CD14-positive monocyte (primary cell): ENCODE measurements around the gene PNRC1. TPM values are rescaled to one million over a fixed set of nuclear protein-coding genes. Genes with fewer than 3 reads are reported as not detected.
"Not testable (repeated sequence)": the region's sequence is repeated elsewhere in the genome, so short reads cannot be mapped to it uniquely, and the experiment has no call there.

Experiments
- DNase-seq, 3 donors: peaks; one replicate each; pipeline ENCODE4 v3.0.0-alpha.2; 2011 to 2022
- H2AFZ ChIP-seq: 2 replicates; pipeline ENCODE4 v1.6.0; 2012; ENCODE audit warnings: mild to moderate bottlenecking, low read depth, low read length, inconsistent platforms; ENCODE audit not compliant: insufficient read depth, poor library complexity, severe bottlenecking
- H3K27ac ChIP-seq, 2 donors: 1 replicate in 1 of 2; 2 replicates in 1 of 2; pipeline ENCODE4 v1.5.1; 2012 to 2013; ENCODE audit warnings: low read length in 2 of 2, control low read depth in 1 of 2, inconsistent platforms in 1 of 2, low read depth in 1 of 2, mild to moderate bottlenecking in 1 of 2
- H3K27me3 ChIP-seq, 2 donors: one replicate each; pipeline versions ENCODE4 v1.6.0 to v1.6.1; 2011 to 2013; ENCODE audit warnings: low read length in 2 of 2; ENCODE audit not compliant: control insufficient read depth in 2 of 2, insufficient read depth in 2 of 2
- H3K36me3 ChIP-seq, 2 donors: replicated peaks in 1 of 2; 1 replicate in 1 of 2; 2 replicates in 1 of 2; pipeline versions ENCODE4 v1.5.1 to v1.6.1; 2012 to 2013; ENCODE audit warnings: low read length in 2 of 2, control low read depth in 1 of 2, inconsistent platforms in 1 of 2, mild to moderate bottlenecking in 1 of 2; ENCODE audit not compliant: insufficient read depth in 2 of 2, control insufficient read depth in 1 of 2
- H3K4me1 ChIP-seq, 2 donors: 1 replicate in 1 of 2; 2 replicates in 1 of 2; pipeline versions ENCODE4 v1.5.1 to v1.6.1; 2012 to 2013; ENCODE audit warnings: low read length in 2 of 2, control low read depth in 1 of 2, inconsistent platforms in 1 of 2, mild to moderate bottlenecking in 1 of 2, moderate library complexity in 1 of 2; ENCODE audit not compliant: insufficient read depth in 2 of 2, control insufficient read depth in 1 of 2
- H3K4me2 ChIP-seq: replicated peaks from 2 replicates; pipeline ENCODE3; 2012; ENCODE audit warnings: low read length, moderate library complexity, mild to moderate bottlenecking; ENCODE audit not compliant: poor library complexity, severe bottlenecking; ENCODE audit errors: extremely low read depth
- H3K4me3 ChIP-seq, 3 experiments: fragments of 200-600 bp in 1 of 3; sonication (generic) in 1 of 3; replicated peaks in 1 of 3; 1 replicate in 2 of 3; 2 replicates in 1 of 3; pipeline ENCODE4 v1.5.1; 2011 to 2013; ENCODE audit warnings: low read length in 3 of 3, mild to moderate bottlenecking in 3 of 3, control low read depth in 2 of 3, low read depth in 2 of 3, inconsistent platforms in 1 of 3, moderate library complexity in 1 of 3
- H3K79me2 ChIP-seq: 2 replicates; pipeline ENCODE4 v1.6.0; 2012; ENCODE audit warnings: mild to moderate bottlenecking, control low read depth, inconsistent platforms, low read length, moderate library complexity; ENCODE audit not compliant: insufficient read depth
- H3K9ac ChIP-seq: 2 replicates; pipeline ENCODE4 v1.6.0; 2017; ENCODE audit warnings: low read length, mild to moderate bottlenecking; ENCODE audit not compliant: insufficient read depth, poor library complexity, severe bottlenecking
- H3K9me3 ChIP-seq, 2 donors: replicated peaks in 1 of 2; 1 replicate in 1 of 2; 2 replicates in 1 of 2; pipeline versions ENCODE4 v1.5.1 to v1.6.1; 2012 to 2013; ENCODE audit warnings: low read length in 2 of 2, control low read depth in 1 of 2; ENCODE audit not compliant: control insufficient read depth in 1 of 2, insufficient read depth in 1 of 2
- H4K20me1 ChIP-seq: 2 replicates; pipeline ENCODE4 v1.6.0; 2012; ENCODE audit warnings: mild to moderate bottlenecking, low read length, control low read depth, moderate library complexity; ENCODE audit not compliant: insufficient read depth
- H3K27ac Mint-ChIP-seq, 7 donors: one replicate each; pipeline ENCODE4 v1.8.0; 2020; ENCODE audit warnings: mild to moderate bottlenecking in 7 of 7, mixed read lengths in 7 of 7, moderate library complexity in 6 of 7, inconsistent platforms in 2 of 7
- H3K27me3 Mint-ChIP-seq, 3 donors: one replicate each; pipeline ENCODE4 v1.8.0; 2021 to 2022; ENCODE audit warnings: low read depth in 3 of 3, mild to moderate bottlenecking in 3 of 3, mixed read lengths in 3 of 3, moderate library complexity in 3 of 3, inconsistent platforms in 1 of 3
- H3K36me3 Mint-ChIP-seq, 2 donors: one replicate each; pipeline ENCODE4 v1.8.0; 2020; ENCODE audit warnings: mixed read lengths in 2 of 2, inconsistent platforms in 1 of 2, mild to moderate bottlenecking in 1 of 2
- H3K4me1 Mint-ChIP-seq: one replicate; pipeline ENCODE4 v1.8.0; 2020; ENCODE audit warnings: mild to moderate bottlenecking, mixed read lengths
- H3K4me3 Mint-ChIP-seq, 2 donors: one replicate each; pipeline ENCODE4 v1.8.0; 2020; ENCODE audit warnings: mild to moderate bottlenecking in 2 of 2, mixed read lengths in 2 of 2, moderate library complexity in 1 of 2
- H3K9me3 Mint-ChIP-seq, 7 donors: one replicate each; pipeline ENCODE4 v1.8.0; 2020 to 2022; ENCODE audit warnings: mixed read lengths in 7 of 7, mild to moderate bottlenecking in 6 of 7, moderate library complexity in 6 of 7, inconsistent platforms in 2 of 7
- CTCF ChIP-seq: fragments of 200-600 bp; IDR thresholded peaks from one replicate; pipeline ENCODE4 v1.8.0; 2022; ENCODE audit warnings: antibody characterized with exemption, mild to moderate bottlenecking
- WGBS: methylation state at CpG from one replicate; pipeline ENCODE4 v1.1.5; 2013; ENCODE audit warnings: missing lambda C conversion rate; ENCODE audit not compliant: insufficient coverage; 5-methylcytosine and 5-hydroxymethylcytosine counted together
- intact Hi-C, 2 donors: fragments of 100-400 bp; cut with micrococcal nuclease; formaldehyde crosslinking; loops; one replicate each; pipeline versions ENCODE4 v1.15.0 to v1.15.1; 2023
- polyA plus RNA-seq, 3 donors: library from polyadenylated mRNA; depleted of rRNA in 1 of 3; unstranded in 2 of 3; stranded (reverse) in 1 of 3; fragments of 300-500 nt in 2 of 3; fragments of >200 nt in 1 of 3; fragmentation: Illumina TruSeq in 2 of 3; gene quantifications; 1 replicate in 2 of 3; 2 replicates in 1 of 3; pipeline ENCODE4 v1.2.3, GENCODE V29; 2012 to 2021

PNRC1 gene
- polyA plus RNA-seq, 3 donors = 102 to 398 (median 348) TPM

GRCh38 chr6:89037141-89037900 is 43.2 kb upstream of the PNRC1 start:
- TF ChIP-seq CTCF = no peak
- H3K27ac ChIP-seq = no peak overlapping the region
- Mint-ChIP-seq H3K27me3 (peaks cover 0 to 2% (median 2%) of the 10 kb centered on the region in 3 donors), H3K9me3 (peaks cover 12 to 21% (median 18%) of the 10 kb centered on the region in 7 donors), H3K27ac (peak overlapping the region in 5 of 7 donors; percentile 46 to 88 (median 66)), H3K4me1 (peaks cover 36% of the 10 kb centered on the region), H3K4me3 (no peak overlapping the region), H3K36me3 (peaks cover 0 to 6% of the 10 kb centered on the region in 2 donors)
- H3K9ac ChIP-seq = no peak overlapping the region
- peaks cover 34 to 36% of the 10 kb centered on the region in 2 donors for H3K4me1 ChIP-seq
- H3K9me3 ChIP-seq = peaks cover 7 to 12% of the 10 kb centered on the region in 2 donors
- no peak overlapping the region for H3K4me2 ChIP-seq
- H4K20me1 ChIP-seq = no peaks in the 10 kb centered on the region
- WGBS = 88% methylated on average over 4 of the region's 5 CpGs
- H3K4me3 ChIP-seq = no peak overlapping the region
- no peaks in the 10 kb centered on the region for H3K36me3 ChIP-seq
- no peak overlapping the region for H2AFZ ChIP-seq
- H3K27me3 ChIP-seq = no peaks in the 10 kb centered on the region
- intact Hi-C loops = loop anchor here in 1 of 2 donors (5.0 kb wide), 1 partner anchor 45 kb away; the partner anchor contains the start of gene PNRC1
- no peaks in the 10 kb centered on the region for H3K79me2 ChIP-seq
- DNase-seq = peak in 1 of 3 donors; percentile 52

- not testable (repeated sequence) for DNase-seq, H3K4me3 ChIP-seq, H3K79me2 ChIP-seq, H3K4me2 ChIP-seq, H3K36me3 ChIP-seq, H3K9ac ChIP-seq, H3K27ac ChIP-seq, H4K20me1 ChIP-seq, H3K27me3 ChIP-seq, H3K36me3 Mint-ChIP-seq, H3K27me3 Mint-ChIP-seq, H2AFZ ChIP-seq, H3K4me3 Mint-ChIP-seq
- Histone ChIP-seq H3K9me3 (peaks cover 7 to 12% of the 10 kb centered on the region in 2 donors), H3K4me1 (peaks cover 32 to 34% of the 10 kb centered on the region in 2 donors)
- H3K9me3 Mint-ChIP-seq = peaks cover 12 to 21% (median 18%) of the 10 kb centered on the region in 7 donors
- intact Hi-C loops = loop anchor here in 1 of 2 donors (5.0 kb wide), 1 partner anchor 44 kb away; the partner anchor contains the start of gene PNRC1
- H3K27ac Mint-ChIP-seq = peak overlapping the region in 4 of 7 donors; percentile 8 to 88 (median 59)
- peaks cover 38% of the 10 kb centered on the region for H3K4me1 Mint-ChIP-seq
These were observed 42.7 kb upstream of the PNRC1 start for GRCh38 chr6:89037901-89038293.
